ENCODE data around the gene ATP8B3. TPM values are rescaled to one million over a fixed set of nuclear protein-coding genes. Genes with fewer than 3 reads are reported as not detected.

Gene ATP8B3
- total and polyA plus RNA-seq, 10 of the 15 experiments (the other 5 are each of a cell fraction or from before 2014, with no cell fraction given) = 0.13 to 1.7 (median 0.52) TPM

DNA sequence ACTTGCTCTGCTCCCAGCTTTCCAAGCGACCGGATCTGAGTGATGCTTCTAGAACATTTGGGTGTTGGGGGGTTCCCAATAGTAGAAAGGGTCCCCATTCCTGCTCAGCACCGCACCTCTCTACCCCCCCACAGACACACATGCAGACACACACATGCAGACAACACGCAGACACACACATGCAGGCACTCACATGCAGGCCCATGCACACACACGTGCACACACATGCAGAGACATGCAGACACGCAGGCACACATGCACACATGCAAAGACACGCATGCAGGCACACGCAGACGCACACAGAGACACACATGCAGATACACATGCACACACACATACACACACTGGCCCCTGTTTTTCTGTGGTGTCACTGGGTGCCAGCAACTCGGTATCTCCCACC, 34.9 kb downstream of the ATP8B3 start:
- Histone ChIP-seq H3K79me2 (ENCODE audit: control insufficient read depth, insufficient read depth, low read length) (no peaks in the 10 kb centered on the region), H3K4me1 (ENCODE audit: control insufficient read depth, insufficient read depth, low read length) (no peaks in the 10 kb centered on the region), H3K27ac (ENCODE audit: control insufficient read depth, insufficient read depth) (no peak overlapping the region), H3K36me3 (ENCODE audit: control insufficient read depth in 2 of 2, insufficient read depth in 2 of 2, low read length in 1 of 2) (no peaks in the 10 kb centered on the region), H4K20me1 (ENCODE audit: control insufficient read depth, insufficient read depth) (no peaks in the 10 kb centered on the region), H3K27me3 (replicated peaks in 1 of 2; ENCODE audit: control insufficient read depth in 2 of 2, insufficient read depth in 2 of 2, low read length in 1 of 2) (peaks cover 6 to 10% of the 10 kb centered on the region in 2 experiments), H3K9me3 (replicated peaks; ENCODE audit: control insufficient read depth, insufficient read depth, low read length) (peaks cover 3% of the 10 kb centered on the region; the same call in 1 of the 3 replicates), H2AFZ (ENCODE audit: control insufficient read depth, low read depth, low read length) (no peak overlapping the region), H3K4me2 (ENCODE audit: control insufficient read depth, insufficient read depth) (no peak overlapping the region), H3K9ac (ENCODE audit: control insufficient read depth, insufficient read depth, low read length) (no peak overlapping the region), H3K4me3 (no peak overlapping the region)
- DNase-seq (ENCODE audit: low read depth, low spot score) (no peak), ATAC-seq (no peak), FAIRE-seq (no peak)
- 31% methylated on average over 10 of the region's 10 CpGs for WGBS (ENCODE audit: insufficient coverage, insufficient replicate concordance, low lambda C conversion rate, missing lambda C conversion rate)
- ChIA-PET CTCF (no interaction called here), POLR2A (no interaction called here), SMC1A (ENCODE audit: uncharacterized antibody, unreplicated experiment) (no interaction called here), RAD21 (ENCODE audit: unreplicated experiment) (interaction anchor here (0.7 kb wide), 1 partner anchor 29 kb away, joined by 3 read pairs; no protein-coding TSS in a partner anchor)
- in situ Hi-C loops (cut with MboI) = no loop called here
- no TSS peak for BruUV-seq (replicated peaks)
- intact Hi-C loops (cut with micrococcal nuclease; ENCODE audit: unreplicated experiment) = no loop called here
- no peak for TF ChIP-seq IKZF2 (IDR thresholded peaks at IDR 0.05)
- TF ChIP-seq USF2 (IDR thresholded peaks at IDR 0.05; ENCODE audit: borderline replicate concordance, low read depth, low read length) = no peak
- TF ChIP-seq FOS (IDR thresholded peaks at IDR 0.05; ENCODE audit: borderline replicate concordance, extremely low read depth, insufficient read length) = no peak
- TF ChIP-seq RFX5 (IDR thresholded peaks at IDR 0.05; ENCODE audit: low read depth, low read length) = no peak
- TF ChIP-seq POLR2A (IDR thresholded peaks at IDR 0.05; ENCODE audit: low read depth, low read length) = no peak
- TF ChIP-seq CBX5 (IDR thresholded peaks at IDR 0.05; ENCODE audit: low read depth) = no peak
- no peak for TF ChIP-seq EED (IDR thresholded peaks at IDR 0.05; ENCODE audit: low read depth)
- TF ChIP-seq HCFC1 (IDR thresholded peaks at IDR 0.05; ENCODE audit: low read length) = no peak
- TF ChIP-seq YBX1 (IDR thresholded peaks at IDR 0.05) = no peak
- TF ChIP-seq YY1 (IDR thresholded peaks at IDR 0.05; ENCODE audit: low read depth, low read length) = no peak
- no peak for TF ChIP-seq CHD1 (IDR thresholded peaks at IDR 0.05; ENCODE audit: low read depth, low read length)
- TF ChIP-seq BCLAF1 (IDR thresholded peaks at IDR 0.05) = no peak
- TF ChIP-seq ZNF24 (IDR thresholded peaks at IDR 0.05) = no peak
- no peak for TF ChIP-seq PAX8 (IDR thresholded peaks at IDR 0.05)
- no peak for TF ChIP-seq NR2F1 (conservative IDR thresholded peaks at IDR 0.05)
- no peak for TF ChIP-seq ZZZ3 (IDR thresholded peaks at IDR 0.05; ENCODE audit: control insufficient read depth, insufficient read length, low read depth)
- TF ChIP-seq, protein P1, sequence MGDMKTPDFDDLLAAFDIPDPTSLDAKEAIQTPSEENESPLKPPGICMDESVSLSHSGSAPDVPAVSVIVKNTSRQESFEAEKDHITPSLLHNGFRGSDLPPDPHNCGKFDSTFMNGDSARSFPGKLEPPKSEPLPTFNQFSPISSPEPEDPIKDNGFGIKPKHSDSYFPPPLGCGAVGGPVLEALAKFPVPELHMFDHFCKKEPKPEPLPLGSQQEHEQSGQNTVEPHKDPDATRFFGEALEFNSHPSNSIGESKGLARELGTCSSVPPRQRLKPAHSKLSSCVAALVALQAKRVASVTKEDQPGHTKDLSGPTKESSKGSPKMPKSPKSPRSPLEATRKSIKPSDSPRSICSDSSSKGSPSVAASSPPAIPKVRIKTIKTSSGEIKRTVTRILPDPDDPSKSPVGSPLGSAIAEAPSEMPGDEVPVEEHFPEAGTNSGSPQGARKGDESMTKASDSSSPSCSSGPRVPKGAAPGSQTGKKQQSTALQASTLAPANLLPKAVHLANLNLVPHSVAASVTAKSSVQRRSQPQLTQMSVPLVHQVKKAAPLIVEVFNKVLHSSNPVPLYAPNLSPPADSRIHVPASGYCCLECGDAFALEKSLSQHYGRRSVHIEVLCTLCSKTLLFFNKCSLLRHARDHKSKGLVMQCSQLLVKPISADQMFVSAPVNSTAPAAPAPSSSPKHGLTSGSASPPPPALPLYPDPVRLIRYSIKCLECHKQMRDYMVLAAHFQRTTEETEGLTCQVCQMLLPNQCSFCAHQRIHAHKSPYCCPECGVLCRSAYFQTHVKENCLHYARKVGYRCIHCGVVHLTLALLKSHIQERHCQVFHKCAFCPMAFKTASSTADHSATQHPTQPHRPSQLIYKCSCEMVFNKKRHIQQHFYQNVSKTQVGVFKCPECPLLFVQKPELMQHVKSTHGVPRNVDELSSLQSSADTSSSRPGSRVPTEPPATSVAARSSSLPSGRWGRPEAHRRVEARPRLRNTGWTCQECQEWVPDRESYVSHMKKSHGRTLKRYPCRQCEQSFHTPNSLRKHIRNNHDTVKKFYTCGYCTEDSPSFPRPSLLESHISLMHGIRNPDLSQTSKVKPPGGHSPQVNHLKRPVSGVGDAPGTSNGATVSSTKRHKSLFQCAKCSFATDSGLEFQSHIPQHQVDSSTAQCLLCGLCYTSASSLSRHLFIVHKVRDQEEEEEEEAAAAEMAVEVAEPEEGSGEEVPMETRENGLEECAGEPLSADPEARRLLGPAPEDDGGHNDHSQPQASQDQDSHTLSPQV (IDR thresholded peaks at IDR 0.05) = no peak
- TF ChIP-seq RCOR1 (conservative IDR thresholded peaks at IDR 0.05; ENCODE audit: low read depth, low read length) = no peak

Data from GM12878 (cell line).